Body of pancreas (tissue), 4 donors: ENCODE measurements around the gene KLKB1.

Source experiments
- POLR2A ChIP-seq, 3 donors: fragments of 450-650 bp; IDR thresholded peaks; one replicate each; pipeline ENCODE4 v1.6.1; 2016; ENCODE audit warnings: antibody characterized with exemption in 3 of 3, mild to moderate bottlenecking in 2 of 3
- TF ChIP-seq, protein P1 (sequence below), 7 experiments: fragments of 450-650 bp in 4 of 7; fragments of 200-600 bp in 3 of 7; sonication (generic) in 3 of 7; IDR thresholded peaks; one replicate each; pipeline ENCODE4 v1.5.1; 2016 to 2019; ENCODE audit warnings: antibody characterized with exemption in 7 of 7

DNA sequence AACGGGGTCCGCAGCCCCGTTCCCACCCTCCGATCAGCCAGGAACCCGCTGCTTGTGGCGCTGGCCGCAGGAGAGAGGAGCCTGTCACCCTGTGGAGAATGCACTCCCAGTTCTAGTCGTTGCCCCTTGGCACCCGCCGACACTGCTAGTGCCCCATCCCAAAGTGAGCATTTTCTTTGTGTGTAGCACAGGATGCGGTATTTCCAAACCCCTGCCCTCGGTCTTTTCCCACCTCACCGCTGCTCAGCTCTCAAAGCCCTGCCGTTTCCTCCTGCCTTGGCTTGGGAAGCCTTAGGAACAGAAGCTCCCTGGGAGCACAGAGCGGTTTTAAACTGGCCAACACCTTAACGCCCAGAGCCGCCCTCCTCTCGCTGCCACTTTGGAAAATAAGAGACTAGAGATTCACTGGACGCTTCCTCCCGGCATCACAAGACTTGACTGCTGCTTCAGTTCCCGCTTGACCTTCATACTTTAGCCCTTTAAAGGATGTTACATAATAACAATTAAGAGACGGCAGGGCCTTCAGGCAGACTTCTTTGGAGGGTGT lies 35.2 kb upstream of the KLKB1 start:
- peak in 1 of 3 donors; percentile 23 for TF ChIP-seq POLR2A (IDR thresholded peaks at IDR 0.05)
- TF ChIP-seq, protein P1, sequence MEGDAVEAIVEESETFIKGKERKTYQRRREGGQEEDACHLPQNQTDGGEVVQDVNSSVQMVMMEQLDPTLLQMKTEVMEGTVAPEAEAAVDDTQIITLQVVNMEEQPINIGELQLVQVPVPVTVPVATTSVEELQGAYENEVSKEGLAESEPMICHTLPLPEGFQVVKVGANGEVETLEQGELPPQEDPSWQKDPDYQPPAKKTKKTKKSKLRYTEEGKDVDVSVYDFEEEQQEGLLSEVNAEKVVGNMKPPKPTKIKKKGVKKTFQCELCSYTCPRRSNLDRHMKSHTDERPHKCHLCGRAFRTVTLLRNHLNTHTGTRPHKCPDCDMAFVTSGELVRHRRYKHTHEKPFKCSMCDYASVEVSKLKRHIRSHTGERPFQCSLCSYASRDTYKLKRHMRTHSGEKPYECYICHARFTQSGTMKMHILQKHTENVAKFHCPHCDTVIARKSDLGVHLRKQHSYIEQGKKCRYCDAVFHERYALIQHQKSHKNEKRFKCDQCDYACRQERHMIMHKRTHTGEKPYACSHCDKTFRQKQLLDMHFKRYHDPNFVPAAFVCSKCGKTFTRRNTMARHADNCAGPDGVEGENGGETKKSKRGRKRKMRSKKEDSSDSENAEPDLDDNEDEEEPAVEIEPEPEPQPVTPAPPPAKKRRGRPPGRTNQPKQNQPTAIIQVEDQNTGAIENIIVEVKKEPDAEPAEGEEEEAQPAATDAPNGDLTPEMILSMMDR (IDR thresholded peaks at IDR 0.05) = no peak
